ENCODE measurements around the gene STK35. TPM values are rescaled to one million over a fixed set of nuclear protein-coding genes. Genes with fewer than 3 reads are reported as not detected.
A peak's percentile ranks its signal among the peaks of the same experiment; 100 is the strongest.

The STK35 gene
- total and polyA plus RNA-seq, 7 donors = 4.8 to 16.8 (median 13.6) TPM

DNA sequence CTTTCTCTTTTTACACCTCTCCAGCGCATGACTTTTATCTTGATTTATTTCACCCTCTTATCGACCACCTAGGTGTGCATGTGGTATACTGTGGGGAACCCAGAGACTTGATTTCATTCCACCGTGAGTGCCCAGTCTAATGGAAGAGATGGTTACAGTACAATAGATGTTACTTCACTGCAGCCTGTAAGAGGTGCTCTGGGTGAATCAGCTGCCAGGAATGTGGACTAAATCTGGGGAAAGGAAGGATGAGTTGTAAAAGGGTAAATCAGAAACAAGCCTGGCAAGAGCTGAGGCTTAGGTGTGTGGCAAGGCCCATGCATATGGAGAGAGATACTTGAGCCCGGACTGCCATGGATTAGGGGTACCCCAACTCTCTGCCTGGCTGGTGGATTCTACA lies 7.4 kb downstream of the STK35 start:
- Histone ChIP-seq H3K27me3 (no peaks in the 10 kb centered on the region), H3K36me3 (peaks cover 0 to 6% (median 0%) of the 10 kb centered on the region in 4 donors), H3K27ac (peak overlapping the region; percentile 47 to 74 (median 68)), H3K9me3 (no peaks in the 10 kb centered on the region), H3K4me1 (peaks cover 0 to 92% (median 78%) of the 10 kb centered on the region in 4 donors), H3K4me3 (no peak overlapping the region)
- TF ChIP-seq POLR2AphosphoS5 (IDR thresholded peaks at IDR 0.05) (no peak), POLR2A (IDR thresholded peaks at IDR 0.05) (no peak), EP300 (IDR thresholded peaks at IDR 0.05) (no peak)
- TF ChIP-seq, protein P1, sequence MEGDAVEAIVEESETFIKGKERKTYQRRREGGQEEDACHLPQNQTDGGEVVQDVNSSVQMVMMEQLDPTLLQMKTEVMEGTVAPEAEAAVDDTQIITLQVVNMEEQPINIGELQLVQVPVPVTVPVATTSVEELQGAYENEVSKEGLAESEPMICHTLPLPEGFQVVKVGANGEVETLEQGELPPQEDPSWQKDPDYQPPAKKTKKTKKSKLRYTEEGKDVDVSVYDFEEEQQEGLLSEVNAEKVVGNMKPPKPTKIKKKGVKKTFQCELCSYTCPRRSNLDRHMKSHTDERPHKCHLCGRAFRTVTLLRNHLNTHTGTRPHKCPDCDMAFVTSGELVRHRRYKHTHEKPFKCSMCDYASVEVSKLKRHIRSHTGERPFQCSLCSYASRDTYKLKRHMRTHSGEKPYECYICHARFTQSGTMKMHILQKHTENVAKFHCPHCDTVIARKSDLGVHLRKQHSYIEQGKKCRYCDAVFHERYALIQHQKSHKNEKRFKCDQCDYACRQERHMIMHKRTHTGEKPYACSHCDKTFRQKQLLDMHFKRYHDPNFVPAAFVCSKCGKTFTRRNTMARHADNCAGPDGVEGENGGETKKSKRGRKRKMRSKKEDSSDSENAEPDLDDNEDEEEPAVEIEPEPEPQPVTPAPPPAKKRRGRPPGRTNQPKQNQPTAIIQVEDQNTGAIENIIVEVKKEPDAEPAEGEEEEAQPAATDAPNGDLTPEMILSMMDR (IDR thresholded peaks at IDR 0.05) = no peak
- intact Hi-C loops (cut with DNase I) = loop anchor here (10.0 kb wide), 1 partner anchor 304 kb away; no protein-coding TSS in a partner anchor
- DNase-seq = no peak
- 87 to 91% methylated on average over 4 of the region's 4 CpGs for WGBS, 2 donors

DNA sequence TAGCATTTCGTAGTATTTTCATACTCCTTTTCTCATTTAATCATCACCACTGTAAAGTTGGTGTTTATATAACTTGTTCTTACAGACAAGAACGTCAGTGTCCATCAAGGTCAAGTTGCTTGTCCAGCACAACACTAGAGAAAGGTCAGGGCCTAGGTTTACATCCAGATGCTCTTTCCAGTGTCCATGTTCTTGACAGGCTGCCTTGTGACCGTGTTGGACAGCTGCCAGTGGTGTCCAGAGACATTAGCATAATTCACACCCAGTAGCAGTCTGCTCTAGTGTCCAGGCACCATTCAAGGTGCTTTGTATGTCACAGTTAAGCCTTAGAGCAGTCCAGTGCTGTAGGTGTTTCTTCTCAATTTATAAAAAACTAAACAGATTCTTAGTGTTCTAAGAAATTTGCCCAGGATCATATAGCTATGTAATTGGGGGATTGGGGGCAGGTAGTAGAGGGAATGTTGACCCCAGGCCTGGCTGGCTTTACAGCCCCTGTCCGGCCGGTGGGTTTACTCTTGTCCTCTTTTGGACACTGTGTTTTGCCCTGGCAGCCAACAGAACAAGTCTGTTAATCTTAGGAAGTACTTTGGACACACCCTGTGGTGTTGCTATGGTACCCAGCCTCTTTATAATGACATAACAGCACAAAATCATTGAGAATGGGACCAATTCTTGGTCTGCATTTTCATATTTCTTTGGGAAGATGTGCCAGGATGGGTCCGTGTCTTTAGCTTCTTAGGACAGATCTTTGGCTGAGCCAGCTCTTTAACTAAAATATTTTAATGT lies 8.0 kb downstream of the STK35 start:
- Histone ChIP-seq H3K9me3 (no peaks in the 10 kb centered on the region), H3K27ac (peak overlapping the region; percentile 47 to 74 (median 68)), H3K27me3 (no peaks in the 10 kb centered on the region), H3K4me1 (peaks cover 0 to 92% (median 79%) of the 10 kb centered on the region in 4 donors), H3K36me3 (peaks cover 0 to 6% (median 0%) of the 10 kb centered on the region in 4 donors), H3K4me3 (no peak overlapping the region)
- intact Hi-C loops (cut with DNase I) = loop anchor here (10.0 kb wide), 1 partner anchor 305 kb away; no protein-coding TSS in a partner anchor
- WGBS, 2 donors = 43 to 68% methylated on average over 6 of the region's 6 CpGs
- peak; percentile 80 for DNase-seq
- TF ChIP-seq EP300 (IDR thresholded peaks at IDR 0.05) (no peak), POLR2A (IDR thresholded peaks at IDR 0.05) (no peak)
- TF ChIP-seq, protein P1 (IDR thresholded peaks at IDR 0.05) = no peak

DNA sequence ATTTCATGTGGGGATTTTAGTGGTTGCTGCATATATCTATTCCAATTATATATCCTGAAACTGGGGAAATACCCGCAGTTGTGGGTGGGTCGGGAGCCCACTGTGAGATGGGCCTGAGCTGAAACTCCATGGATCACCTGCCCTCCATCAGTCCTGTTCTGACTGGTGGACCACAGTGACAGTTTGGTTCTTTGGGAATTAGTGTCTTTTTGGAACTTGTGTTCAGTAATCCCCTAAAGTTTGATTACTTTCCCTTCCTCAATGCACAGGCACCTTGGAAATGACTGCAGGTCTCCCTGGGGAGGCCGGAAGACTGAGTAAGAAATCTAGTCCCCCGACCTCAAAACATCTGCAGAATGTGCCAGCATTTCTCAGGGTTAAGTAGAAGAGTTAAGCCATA lies 11.3 kb downstream of the STK35 start:
- H3K27me3 ChIP-seq = no peaks in the 10 kb centered on the region
- peaks cover 0 to 84% (median 75%) of the 10 kb centered on the region in 4 donors for H3K4me1 ChIP-seq
- H3K9me3 ChIP-seq = no peaks in the 10 kb centered on the region
- 91% methylated on average over 4 of the region's 4 CpGs for WGBS, 2 donors
- DNase-seq = no peak
- no peak overlapping the region for H3K4me3 ChIP-seq
- peaks cover 5 to 16% (median 13%) of the 10 kb centered on the region in 4 donors for H3K36me3 ChIP-seq
- TF ChIP-seq, protein P1 (IDR thresholded peaks at IDR 0.05) = no peak
- peak overlapping the region in 1 of 4 donors; percentile 63 for H3K27ac ChIP-seq
- intact Hi-C loops (cut with DNase I) = no loop called here

DNA sequence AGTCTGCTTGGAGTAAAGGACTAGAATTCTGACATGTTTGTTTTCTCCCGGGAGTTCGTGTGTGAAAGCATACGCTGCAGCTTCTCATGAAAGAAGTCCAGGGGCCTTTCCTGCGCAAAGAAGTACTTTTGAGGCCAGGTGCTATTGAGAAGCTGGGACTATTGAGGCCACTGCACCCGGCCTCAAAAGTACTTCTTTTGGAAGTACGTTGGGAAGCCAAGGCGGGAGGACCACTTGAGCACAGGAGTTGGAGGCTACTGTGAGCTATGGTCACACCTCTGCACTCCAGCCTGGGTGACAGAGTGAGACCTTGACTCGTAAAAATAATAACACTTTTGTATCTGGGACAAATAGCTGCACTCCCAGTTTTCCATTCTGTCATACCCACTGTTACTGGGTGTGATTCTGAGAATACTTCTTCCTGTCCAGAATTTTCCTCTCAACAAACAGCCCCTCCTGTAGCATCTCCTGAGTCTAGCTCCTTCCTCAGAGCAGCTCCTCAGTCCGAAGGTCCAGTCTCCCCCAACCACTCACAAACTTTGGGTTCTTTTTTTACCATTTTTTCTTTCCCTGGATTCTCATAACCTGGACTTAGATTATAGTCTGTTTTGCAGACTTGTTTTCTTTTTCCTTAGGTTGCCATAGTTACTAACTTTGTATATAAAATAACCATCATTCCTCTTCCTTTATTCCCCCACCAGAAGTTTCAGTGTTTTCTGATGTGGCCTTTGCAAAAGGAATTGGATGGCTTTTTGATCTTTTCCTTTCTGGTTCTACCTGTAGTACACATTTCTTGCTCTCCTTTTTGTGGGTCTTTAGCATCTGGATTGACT lies 12.7 kb downstream of the STK35 start:
- Histone ChIP-seq H3K36me3 (peaks cover 5 to 25% (median 14%) of the 10 kb centered on the region in 4 donors), H3K4me3 (no peak overlapping the region), H3K27ac (peak overlapping the region; percentile 32 to 75 (median 54)), H3K27me3 (no peaks in the 10 kb centered on the region), H3K4me1 (peaks cover 0 to 78% (median 72%) of the 10 kb centered on the region in 4 donors), H3K9me3 (no peaks in the 10 kb centered on the region)
- WGBS, 2 donors = 80 to 83% methylated on average over 9 of the region's 9 CpGs
- DNase-seq = no peak
- TF ChIP-seq POLR2AphosphoS5 (IDR thresholded peaks at IDR 0.05) = no peak
- TF ChIP-seq, protein P1 (IDR thresholded peaks at IDR 0.05) = no peak
- TF ChIP-seq EP300 (IDR thresholded peaks at IDR 0.05) = no peak
- no peak for TF ChIP-seq POLR2A (IDR thresholded peaks at IDR 0.05)
- intact Hi-C loops (cut with DNase I) = no loop called here
